Prostate gland (tissue), 2 donors: ENCODE results near the gene CEPT1. TPM values are rescaled to one million over a fixed set of nuclear protein-coding genes. Genes with fewer than 3 reads are reported as not detected.

ENCODE experiments used
- DNase-seq: peaks from one replicate; pipeline ENCODE4 v3.0.0-alpha.2; 2019; ENCODE audit warnings: low spot score
- H3K27ac ChIP-seq, 2 donors: fragments of 200-600 bp; sonication (generic); 2 replicates each; pipeline ENCODE4 v1.5.1; 2017 to 2019
- H3K27me3 ChIP-seq: fragments of 200-600 bp; sonication (generic); replicated peaks from 2 replicates; pipeline ENCODE4 v1.5.1; 2019; ENCODE audit not compliant: insufficient read depth
- H3K36me3 ChIP-seq, 2 donors: fragments of 200-600 bp; sonication (generic); 1 replicate in 1 of 2; 2 replicates in 1 of 2; pipeline versions ENCODE4 v1.5.1 to v1.8.1; 2017 to 2019
- H3K4me1 ChIP-seq: fragments of 200-600 bp; sonication (generic); replicated peaks from 2 replicates; pipeline ENCODE4 v1.5.1; 2019
- H3K4me3 ChIP-seq, 2 donors: fragments of 200-600 bp; sonication (generic); 2 replicates each; pipeline ENCODE4 v1.5.1; 2017 to 2019
- H3K9me3 ChIP-seq: fragments of 200-600 bp; sonication (generic); 2 replicates; pipeline ENCODE4 v1.5.1; 2017
- CTCF ChIP-seq, 4 experiments: fragments of 200-600 bp in 2 of 4; fragments of 450-650 bp in 2 of 4; sonication (generic) in 2 of 4; IDR thresholded peaks; 1 replicate in 3 of 4; 2 replicates in 1 of 4; pipeline ENCODE4 v1.5.1; 2016 to 2019; ENCODE audit warnings: antibody characterized with exemption in 4 of 4, mild to moderate bottlenecking in 2 of 4, moderate library complexity in 2 of 4
- POLR2A ChIP-seq: fragments of 450-650 bp; IDR thresholded peaks from one replicate; pipeline ENCODE4 v1.6.1; 2016; ENCODE audit warnings: antibody characterized with exemption, mild to moderate bottlenecking
- POLR2AphosphoS5 ChIP-seq: sonication (generic); formaldehyde crosslinking; IDR thresholded peaks from one replicate; pipeline ENCODE4 v1.6.1; 2017; ENCODE audit warnings: antibody characterized with exemption
- WGBS: methylation state at CpG from one replicate; pipeline ENCODE4 v1.1.5; 2018; 5-methylcytosine and 5-hydroxymethylcytosine counted together
- intact Hi-C: fragments of 100-400 bp; cut with DNase I; formaldehyde crosslinking; loops from one replicate; pipeline ENCODE4 v1.14.2; 2022
- total RNA-seq, 2 donors: library from RNA; depleted of rRNA; stranded (reverse); fragments of >200 nt; gene quantifications; one replicate each; pipeline ENCODE4 v1.1.0, GENCODE V29; 2016

CEPT1 gene
- total RNA-seq, 2 donors from 2014 or later: 32.2 to 52.5 TPM

DNA sequence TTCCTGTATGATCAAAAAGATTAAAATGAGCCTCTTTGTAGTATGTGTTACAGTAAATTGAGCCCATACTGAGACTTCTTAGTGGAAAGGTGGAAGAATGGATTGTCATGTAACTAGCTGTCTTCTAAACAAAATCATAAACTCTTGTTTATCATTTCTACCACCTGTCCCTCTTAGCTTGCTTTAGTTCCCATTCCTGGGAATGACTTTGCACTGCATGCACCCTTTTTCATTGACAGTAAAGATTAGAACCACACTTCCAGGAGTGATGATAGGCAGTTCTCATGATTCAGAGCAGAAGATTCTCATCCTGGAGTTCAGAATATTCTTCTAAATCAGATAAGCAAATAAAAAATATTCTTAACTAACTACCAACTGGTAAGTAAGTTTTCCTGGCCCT is 32.4 kb downstream of the CEPT1 start:
- Histone ChIP-seq H3K4me3 (no peak overlapping the region), H3K36me3 (no peaks in the 10 kb centered on the region), H3K4me1 (no peaks in the 10 kb centered on the region), H3K27ac (no peak overlapping the region), H3K27me3 (no peaks in the 10 kb centered on the region), H3K9me3 (no peaks in the 10 kb centered on the region)
- TF ChIP-seq CTCF (IDR thresholded peaks at IDR 0.05) (no peak), POLR2AphosphoS5 (no peak), POLR2A (no peak)
- intact Hi-C loops: no loop called here
- no peak for DNase-seq

DNA sequence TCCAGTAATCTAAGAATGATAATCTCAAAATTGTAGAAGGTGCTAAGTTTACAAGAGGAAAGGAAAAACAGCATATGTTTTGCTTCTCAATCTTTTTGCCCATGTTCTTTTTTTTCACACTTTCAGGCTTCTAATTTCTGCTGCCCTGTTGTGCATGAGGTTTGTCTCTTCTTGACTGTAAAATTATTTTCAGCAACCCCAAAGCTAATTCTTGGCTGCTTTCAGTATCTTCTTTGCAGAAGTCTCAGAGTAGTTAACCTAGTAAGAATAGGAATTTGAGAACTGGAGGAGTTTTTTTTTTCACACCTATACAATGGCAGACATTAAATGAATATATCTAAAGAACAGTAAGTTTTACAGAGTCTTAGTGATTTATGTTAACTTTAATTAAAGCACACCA is 34.0 kb downstream of the CEPT1 start:
- Histone ChIP-seq H3K9me3 (no peaks in the 10 kb centered on the region), H3K36me3 (no peaks in the 10 kb centered on the region), H3K27ac (no peak overlapping the region), H3K4me3 (no peak overlapping the region), H3K4me1 (no peaks in the 10 kb centered on the region), H3K27me3 (no peaks in the 10 kb centered on the region)
- no peak for DNase-seq
- intact Hi-C loops: no loop called here
- TF ChIP-seq CTCF (IDR thresholded peaks at IDR 0.05): no peak
- TF ChIP-seq POLR2AphosphoS5: no peak
- no peak for TF ChIP-seq POLR2A

DNA sequence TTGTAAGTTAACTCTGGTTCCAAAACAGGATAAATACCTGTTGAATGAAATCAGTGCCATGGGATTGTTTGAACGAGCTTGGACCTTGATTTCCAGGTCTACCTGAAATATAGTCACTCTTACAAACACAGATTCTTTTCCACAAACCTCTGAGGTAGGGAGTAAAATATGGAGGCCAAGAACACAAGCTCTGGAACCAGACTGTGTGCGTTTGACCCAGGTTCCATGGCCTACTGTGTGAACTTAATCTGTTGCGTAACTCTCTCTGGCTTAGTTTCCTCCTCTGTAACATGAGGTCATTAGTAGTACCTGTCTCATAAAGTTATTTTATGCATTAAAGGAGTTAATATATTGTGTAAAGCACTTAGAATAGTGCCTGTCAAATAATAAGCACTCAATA is 35.3 kb downstream of the CEPT1 start:
- no peak for DNase-seq
- no peaks in the 10 kb centered on the region for H3K36me3 ChIP-seq
- no peak overlapping the region for H3K4me3 ChIP-seq
- H3K4me1 ChIP-seq: no peaks in the 10 kb centered on the region
- no peaks in the 10 kb centered on the region for H3K27me3 ChIP-seq
- 92% methylated on average over 3 of the region's 3 CpGs for WGBS
- no peaks in the 10 kb centered on the region for H3K9me3 ChIP-seq
- intact Hi-C loops: no loop called here
- no peak overlapping the region for H3K27ac ChIP-seq
- no peak for TF ChIP-seq POLR2AphosphoS5
- TF ChIP-seq POLR2A: no peak
- no peak for TF ChIP-seq CTCF (IDR thresholded peaks at IDR 0.05)

DNA sequence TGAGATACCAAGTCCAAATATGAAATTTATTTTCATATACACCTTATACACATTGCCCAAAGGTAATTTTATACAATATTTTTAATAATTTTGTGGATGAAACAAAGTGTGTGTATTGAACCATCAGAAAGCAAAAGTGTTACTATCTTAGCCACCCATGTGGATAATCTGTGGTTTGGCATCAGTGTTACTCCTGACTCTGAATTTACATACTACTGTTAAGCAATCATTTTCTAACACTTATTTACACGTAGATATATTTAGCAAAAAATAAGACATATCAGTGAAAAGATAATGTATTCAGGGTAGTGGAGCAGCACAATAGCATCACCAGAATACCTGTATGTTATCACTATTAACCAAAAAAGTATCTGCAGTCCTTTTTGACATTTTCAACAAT is 36.7 kb downstream of the CEPT1 start:
- H3K27ac ChIP-seq: no peak overlapping the region
- intact Hi-C loops: no loop called here
- WGBS: 80% methylated on average over 1 of the region's 1 CpG
- H3K4me3 ChIP-seq: no peak overlapping the region
- DNase-seq: no peak
- no peaks in the 10 kb centered on the region for H3K4me1 ChIP-seq
- TF ChIP-seq POLR2AphosphoS5: no peak
- no peak for TF ChIP-seq CTCF (IDR thresholded peaks at IDR 0.05)
- no peaks in the 10 kb centered on the region for H3K9me3 ChIP-seq
- H3K27me3 ChIP-seq: no peaks in the 10 kb centered on the region
- no peaks in the 10 kb centered on the region for H3K36me3 ChIP-seq

DNA sequence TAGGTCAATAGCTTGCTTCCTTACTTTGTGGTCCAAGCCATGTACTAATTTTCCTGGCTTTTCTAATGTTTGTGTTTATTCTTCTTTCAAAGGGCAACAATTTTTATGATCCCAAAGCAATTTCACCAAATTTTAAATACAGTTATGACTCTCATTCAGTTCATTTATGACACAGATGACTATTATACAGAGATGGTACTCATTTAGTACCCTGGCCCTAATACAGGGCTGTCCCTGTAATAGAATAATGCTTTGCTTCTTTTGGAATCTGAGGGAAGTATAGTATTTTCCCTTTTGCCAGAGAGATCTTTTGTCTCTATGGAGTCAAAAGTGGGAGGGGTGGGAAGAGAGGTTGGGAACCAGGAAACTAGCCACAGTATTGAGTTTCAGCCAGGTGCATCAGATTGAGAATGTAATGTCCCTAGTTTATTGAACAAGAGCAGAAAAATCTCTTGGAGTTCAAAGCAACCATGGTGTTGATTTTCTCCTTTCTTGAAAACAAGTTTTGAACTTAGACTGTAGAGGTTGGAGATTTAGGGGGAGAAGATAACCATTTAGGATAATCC is 40.0 kb downstream of the CEPT1 start:
- Histone ChIP-seq H3K4me3 (no peak overlapping the region), H3K27ac (no peak overlapping the region), H3K27me3 (no peaks in the 10 kb centered on the region), H3K4me1 (no peaks in the 10 kb centered on the region), H3K9me3 (no peaks in the 10 kb centered on the region), H3K36me3 (no peaks in the 10 kb centered on the region)
- TF ChIP-seq CTCF (IDR thresholded peaks at IDR 0.05): no peak
- intact Hi-C loops: no loop called here
- DNase-seq: no peak
